T-helper 9 cell (primary cell): ENCODE data around the gene ARRB1.

ENCODE experiments used
- DNase-seq: peaks from one replicate; pipeline ENCODE4 v3.0.0-alpha.2; 2020

ARRB1 gene

DNA sequence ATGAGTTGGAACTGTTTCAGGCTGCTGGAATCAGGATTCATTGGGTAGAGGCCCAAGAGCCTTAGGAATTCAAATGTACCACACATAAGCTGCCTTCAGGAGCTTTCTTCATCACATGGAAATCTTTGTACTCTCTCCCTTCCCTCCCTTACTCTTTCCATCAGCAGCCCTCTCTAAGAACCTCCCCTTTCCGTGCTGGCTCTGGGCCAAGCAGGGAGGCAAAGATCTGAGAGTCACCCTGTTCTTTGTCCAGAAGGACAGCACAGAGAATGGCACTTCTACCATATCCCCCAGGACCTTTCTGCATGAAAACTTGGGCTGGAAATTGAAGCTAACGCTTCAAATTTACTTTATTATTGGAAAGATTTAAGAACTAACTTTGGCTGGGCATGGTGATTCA lies 131.6 kb downstream of the ARRB1 start:
- no peak for DNase-seq

DNA sequence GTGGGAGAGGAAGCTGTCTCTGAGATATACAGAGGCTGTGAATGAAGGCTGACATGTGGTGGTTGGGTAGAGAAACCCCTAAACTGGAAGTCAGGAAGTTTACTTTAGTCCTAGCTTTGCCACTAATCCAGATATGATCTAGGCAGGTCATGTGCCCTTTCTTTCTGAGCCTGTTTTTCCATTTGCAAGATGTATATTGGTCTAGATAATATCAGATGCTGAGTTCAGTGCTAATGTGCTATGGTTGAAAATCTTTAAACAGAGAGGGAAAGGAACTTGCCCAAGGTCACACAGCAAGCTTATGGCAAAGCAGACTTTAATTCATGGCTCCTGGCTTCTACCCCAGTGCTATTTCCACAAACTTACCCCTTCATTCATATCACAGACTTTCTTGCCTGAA lies 136.6 kb downstream of the ARRB1 start:
- no peak for DNase-seq

GRCh38 chr11:75214411-75214821 lies 137.0 kb downstream of the ARRB1 start:
- peak; percentile 79 for DNase-seq
